Measurements from ENCODE around the gene ACVRL1.
A peak's percentile ranks its signal among the peaks of the same experiment; 100 is the strongest.

Gene ACVRL1

GRCh38 chr12:51917746-51918453 is 10.6 kb downstream of the ACVRL1 start:
- DNase-seq = no peak

- no peak for DNase-seq
Measured at GRCh38 chr12:51920046-51920445, 12.7 kb downstream of the ACVRL1 start.

- no peak for DNase-seq
Measured at GRCh38 chr12:51921017-51921725, 13.9 kb downstream of the ACVRL1 start.

- DNase-seq = no peak
Measured at GRCh38 chr12:51922146-51922545, 14.8 kb downstream of the ACVRL1 start.

- peak; percentile 97 for DNase-seq
Measured at GRCh38 chr12:51922762-51923505, 15.6 kb downstream of the ACVRL1 start.

GRCh38 chr12:51923506-51924365 is 16.4 kb downstream of the ACVRL1 start:
- DNase-seq = peak; percentile 55

GRCh38 chr12:51924551-51925319 is 17.4 kb downstream of the ACVRL1 start:
- peak; percentile 75 for DNase-seq

GRCh38 chr12:51925346-51926063 is 18.2 kb downstream of the ACVRL1 start:
- no peak for DNase-seq

- no peak for DNase-seq
Measured at GRCh38 chr12:51926064-51926632, 18.8 kb downstream of the ACVRL1 start.

GRCh38 chr12:51926718-51927117 is 19.4 kb downstream of the ACVRL1 start:
- DNase-seq = peak; percentile 50

GRCh38 chr12:51932218-51933076 is 25.1 kb downstream of the ACVRL1 start:
- DNase-seq = no peak

GRCh38 chr12:51934080-51934479 is 26.8 kb downstream of the ACVRL1 start:
- no peak for DNase-seq

GRCh38 chr12:51937926-51938325 is 30.6 kb downstream of the ACVRL1 start:
- DNase-seq = no peak

- DNase-seq = no peak
Measured at GRCh38 chr12:51938726-51939125, 31.4 kb downstream of the ACVRL1 start.

GRCh38 chr12:51941011-51941581 is 33.8 kb downstream of the ACVRL1 start:
- DNase-seq = no peak

GRCh38 chr12:51941604-51942003 is 34.3 kb downstream of the ACVRL1 start:
- DNase-seq = peak; percentile 22

GRCh38 chr12:51942056-51942455 is 34.8 kb downstream of the ACVRL1 start:
- DNase-seq = no peak

- no peak for DNase-seq
Measured at GRCh38 chr12:51942501-51943000, 35.2 kb downstream of the ACVRL1 start.

GRCh38 chr12:51943346-51943745 is 36.0 kb downstream of the ACVRL1 start:
- no peak for DNase-seq
